GM13977 (cell line): ENCODE measurements around the gene ASXL3.

Source experiments
- DNase-seq: peaks from one replicate; pipeline ENCODE4 v3.0.0; 2012; ENCODE audit warnings: low spot score
- CTCF ChIP-seq: IDR thresholded peaks from 2 replicates; pipeline ENCODE4 v1.5.1; 2012; ENCODE audit warnings: mild to moderate bottlenecking, control low read depth; ENCODE audit not compliant: insufficient read depth; ENCODE audit errors: extremely low read depth, missing control alignments
- in situ Hi-C: fragments of 300-500 bp; cut with MboI; formaldehyde crosslinking; loops from one replicate; pipeline ENCODE4 v1.12.0; 2022; ENCODE audit warnings: low sequenced_read_pairs, low pct_unique_long_range_greater_than_20kb, mixed read lengths, inconsistent platforms; ENCODE audit not compliant: unreplicated experiment

ASXL3 gene

GRCh38 chr18:33556846-33557245 lies 21.2 kb upstream of the ASXL3 start:
- no peak for DNase-seq
- in situ Hi-C loops: no loop called here
- TF ChIP-seq CTCF: no peak

- no peak for TF ChIP-seq CTCF
- in situ Hi-C loops: no loop called here
- DNase-seq: no peak
Measured at GRCh38 chr18:33557706-33558105, 20.3 kb upstream of the ASXL3 start.

- in situ Hi-C loops: no loop called here
- DNase-seq: no peak
Measured at GRCh38 chr18:33558529-33558928, 19.5 kb upstream of the ASXL3 start.

GRCh38 chr18:33560686-33561370 lies 17.2 kb upstream of the ASXL3 start:
- no peak for DNase-seq
- in situ Hi-C loops: no loop called here
- no peak for TF ChIP-seq CTCF

More at GRCh38 chr18:33558529-33558928, 19.5 kb upstream of the ASXL3 start:
- no peak for TF ChIP-seq CTCF

GRCh38 chr18:33562741-33563140 lies 15.3 kb upstream of the ASXL3 start:
- TF ChIP-seq CTCF: no peak
- no peak for DNase-seq
- in situ Hi-C loops: no loop called here

- in situ Hi-C loops: no loop called here
- no peak for DNase-seq
- no peak for TF ChIP-seq CTCF
Measured at GRCh38 chr18:33567705-33568104, 10.3 kb upstream of the ASXL3 start.
